ENCODE data around the gene GRID1.

GRID1 gene

GRCh38 chr10:86400705-86401587, 34.4 kb upstream of the GRID1 start:
- DNase-seq, result peak; percentile 63
- Histone ChIP-seq H2BK120ac (ENCODE audit: low read depth, low read length) (peak overlapping the region; percentile 15), H3K27ac (ENCODE audit: low read length, poor library complexity, severe bottlenecking) (peak overlapping the region; percentile 52), H2BK12ac (ENCODE audit: low read length in 2 of 2) (peak overlapping the region in 1 of 2 experiments; percentile 80), H3K9ac (ENCODE audit: low read length) (peak overlapping the region; percentile 87), H2AFZ (ENCODE audit: low read depth, low read length) (peak overlapping the region; percentile 60), H3K4me3 (ENCODE audit: insufficient read depth in 1 of 2, low read depth in 1 of 2, low read length in 2 of 2) (peak overlapping the region; percentile 61 to 76), H3K4me2 (ENCODE audit: low read length, poor library complexity, severe bottlenecking) (peak overlapping the region; percentile 99), H3K36me3 (ENCODE audit: control insufficient read depth in 1 of 2, insufficient read depth in 2 of 2, low read depth in 1 of 2, low read length in 2 of 2) (no peaks in the 10 kb centered on the region), H3K18ac (ENCODE audit: low read depth in 1 of 2, low read length in 2 of 2) (peak overlapping the region; percentile 87 to 94), H3K23ac (ENCODE audit: low read length in 2 of 2) (peak overlapping the region in 1 of 2 experiments; percentile 26), H4K91ac (ENCODE audit: low read length) (peak overlapping the region; percentile 87), H3K4ac (ENCODE audit: low read depth in 1 of 2, low read length in 2 of 2) (peak overlapping the region; percentile 40 to 54), H3K9me3 (ENCODE audit: control insufficient read depth, low read length) (no peaks in the 10 kb centered on the region), H3K27me3 (ENCODE audit: control insufficient read depth in 1 of 2, insufficient read depth in 1 of 2, low read length in 2 of 2) (peaks cover 9% of the 10 kb centered on the region in 2 experiments), H3K14ac (ENCODE audit: low read length in 2 of 2) (peak overlapping the region in 1 of 2 experiments; percentile 84), H2BK15ac (ENCODE audit: low read depth, poor library complexity, severe bottlenecking) (no peak overlapping the region), H4K8ac (ENCODE audit: low read length) (peak overlapping the region; percentile 96), H3K79me1 (replicated peaks; ENCODE audit: low read length, poor library complexity, severe bottlenecking) (no peaks in the 10 kb centered on the region), H2AK5ac (ENCODE audit: low read length, severe bottlenecking) (no peak overlapping the region), H3K4me1 (ENCODE audit: control insufficient read depth, insufficient read depth, low read depth, low read length) (peaks cover 23% of the 10 kb centered on the region), H2BK5ac (ENCODE audit: low read depth, low read length, poor library complexity, severe bottlenecking) (no peak overlapping the region)
- 2% methylated on average over 59 of the region's 76 CpGs for WGBS

GRCh38 chr10:86399879-86400704, 33.5 kb upstream of the GRID1 start:
- Histone ChIP-seq H3K9me3 (ENCODE audit: control insufficient read depth, low read length) (no peaks in the 10 kb centered on the region), H2BK120ac (ENCODE audit: low read depth, low read length) (no peak overlapping the region), H3K79me1 (replicated peaks; ENCODE audit: low read length, poor library complexity, severe bottlenecking) (no peaks in the 10 kb centered on the region), H4K8ac (ENCODE audit: low read length) (peak overlapping the region; percentile 96), H2AK5ac (ENCODE audit: low read length, severe bottlenecking) (no peak overlapping the region), H3K27me3 (ENCODE audit: control insufficient read depth in 1 of 2, insufficient read depth in 1 of 2, low read length in 2 of 2) (peaks cover 9 to 10% of the 10 kb centered on the region in 2 experiments), H4K91ac (ENCODE audit: low read length) (peak overlapping the region; percentile 87), H3K4me2 (ENCODE audit: low read length, poor library complexity, severe bottlenecking) (peak overlapping the region; percentile 99), H3K18ac (ENCODE audit: low read depth in 1 of 2, low read length in 2 of 2) (peak overlapping the region; percentile 87 to 94), H2BK12ac (ENCODE audit: low read length in 2 of 2) (peak overlapping the region in 1 of 2 experiments; percentile 40), H3K4ac (ENCODE audit: low read depth in 1 of 2, low read length in 2 of 2) (peak overlapping the region; percentile 40 to 54), H3K36me3 (ENCODE audit: control insufficient read depth in 1 of 2, insufficient read depth in 2 of 2, low read depth in 1 of 2, low read length in 2 of 2) (no peaks in the 10 kb centered on the region), H3K4me3 (ENCODE audit: insufficient read depth in 1 of 2, low read depth in 1 of 2, low read length in 2 of 2) (peak overlapping the region; percentile 61 to 76), H3K9ac (ENCODE audit: low read length) (peak overlapping the region; percentile 87), H3K4me1 (ENCODE audit: control insufficient read depth, insufficient read depth, low read depth, low read length) (peaks cover 23% of the 10 kb centered on the region), H2BK5ac (ENCODE audit: low read depth, low read length, poor library complexity, severe bottlenecking) (no peak overlapping the region), H3K27ac (ENCODE audit: low read length, poor library complexity, severe bottlenecking) (peak overlapping the region; percentile 52), H3K23ac (ENCODE audit: low read length in 2 of 2) (no peak overlapping the region), H2AFZ (ENCODE audit: low read depth, low read length) (peak overlapping the region; percentile 60), H3K14ac (ENCODE audit: low read length in 2 of 2) (peak overlapping the region in 1 of 2 experiments; percentile 84), H2BK15ac (ENCODE audit: low read depth, poor library complexity, severe bottlenecking) (no peak overlapping the region)
- DNase-seq, result peak; percentile 97
- under 1% methylated on average over 70 of the region's 90 CpGs for WGBS

GRCh38 chr10:86399514-86399878, 32.9 kb upstream of the GRID1 start:
- H4K91ac ChIP-seq (ENCODE audit: low read length), result no peak overlapping the region
- H3K4me1 ChIP-seq (ENCODE audit: control insufficient read depth, insufficient read depth, low read depth, low read length), result peaks cover 23% of the 10 kb centered on the region
- no peak overlapping the region for H3K14ac ChIP-seq (ENCODE audit: low read length in 2 of 2)
- H3K4me3 ChIP-seq (ENCODE audit: insufficient read depth in 1 of 2, low read depth in 1 of 2, low read length in 2 of 2), result peak overlapping the region in 1 of 2 experiments; percentile 76
- DNase-seq, result no peak
- no peak overlapping the region for H3K23ac ChIP-seq (ENCODE audit: low read length in 2 of 2)
- H2BK12ac ChIP-seq (ENCODE audit: low read length in 2 of 2), result no peak overlapping the region
- no peak overlapping the region for H3K27ac ChIP-seq (ENCODE audit: low read length, poor library complexity, severe bottlenecking)
- H3K4ac ChIP-seq (ENCODE audit: low read depth in 1 of 2, low read length in 2 of 2), result no peak overlapping the region
- no peak overlapping the region for H2BK5ac ChIP-seq (ENCODE audit: low read depth, low read length, poor library complexity, severe bottlenecking)
- no peak overlapping the region for H3K18ac ChIP-seq (ENCODE audit: low read depth in 1 of 2, low read length in 2 of 2)
- WGBS, result 23% methylated on average over 7 of the region's 9 CpGs
- peaks cover 9 to 10% of the 10 kb centered on the region in 2 experiments for H3K27me3 ChIP-seq (ENCODE audit: control insufficient read depth in 1 of 2, insufficient read depth in 1 of 2, low read length in 2 of 2)
- H3K79me1 ChIP-seq (replicated peaks; ENCODE audit: low read length, poor library complexity, severe bottlenecking), result no peaks in the 10 kb centered on the region
- H3K9ac ChIP-seq (ENCODE audit: low read length), result peak overlapping the region; percentile 87
- no peaks in the 10 kb centered on the region for H3K36me3 ChIP-seq (ENCODE audit: control insufficient read depth in 1 of 2, insufficient read depth in 2 of 2, low read depth in 1 of 2, low read length in 2 of 2)
- H2BK15ac ChIP-seq (ENCODE audit: low read depth, poor library complexity, severe bottlenecking), result no peak overlapping the region
- peak overlapping the region; percentile 35 for H3K4me2 ChIP-seq (ENCODE audit: low read length, poor library complexity, severe bottlenecking)
- peak overlapping the region; percentile 19 for H4K8ac ChIP-seq (ENCODE audit: low read length)
- H2BK120ac ChIP-seq (ENCODE audit: low read depth, low read length), result no peak overlapping the region
- H2AK5ac ChIP-seq (ENCODE audit: low read length, severe bottlenecking), result no peak overlapping the region
- H2AFZ ChIP-seq (ENCODE audit: low read depth, low read length), result no peak overlapping the region
- no peaks in the 10 kb centered on the region for H3K9me3 ChIP-seq (ENCODE audit: control insufficient read depth, low read length)

GRCh38 chr10:86397120-86397519, 30.5 kb upstream of the GRID1 start:
- 79% methylated on average over 7 of the region's 7 CpGs for WGBS
- Histone ChIP-seq H4K91ac (ENCODE audit: low read length) (no peak overlapping the region), H2AFZ (ENCODE audit: low read depth, low read length) (no peak overlapping the region)

More at GRCh38 chr10:86397120-86397519, 30.5 kb upstream of the GRID1 start:
- Histone ChIP-seq H2BK120ac (ENCODE audit: low read depth, low read length) (no peak overlapping the region), H3K4me2 (ENCODE audit: low read length, poor library complexity, severe bottlenecking) (no peak overlapping the region), H3K18ac (ENCODE audit: low read depth in 1 of 2, low read length in 2 of 2) (no peak overlapping the region), H3K14ac (ENCODE audit: low read length in 2 of 2) (no peak overlapping the region), H3K9me3 (ENCODE audit: control insufficient read depth, low read length) (no peaks in the 10 kb centered on the region), H3K27me3 (ENCODE audit: control insufficient read depth in 1 of 2, insufficient read depth in 1 of 2, low read length in 2 of 2) (peaks cover 14 to 28% of the 10 kb centered on the region in 2 experiments), H3K9ac (ENCODE audit: low read length) (no peak overlapping the region), H3K23ac (ENCODE audit: low read length in 2 of 2) (no peak overlapping the region), H3K4me3 (ENCODE audit: insufficient read depth in 1 of 2, low read depth in 1 of 2, low read length in 2 of 2) (no peak overlapping the region), H3K36me3 (ENCODE audit: control insufficient read depth in 1 of 2, insufficient read depth in 2 of 2, low read depth in 1 of 2, low read length in 2 of 2) (no peaks in the 10 kb centered on the region), H3K27ac (ENCODE audit: low read length, poor library complexity, severe bottlenecking) (no peak overlapping the region), H3K79me1 (replicated peaks; ENCODE audit: low read length, poor library complexity, severe bottlenecking) (no peaks in the 10 kb centered on the region), H3K4ac (ENCODE audit: low read depth in 1 of 2, low read length in 2 of 2) (no peak overlapping the region), H3K4me1 (ENCODE audit: control insufficient read depth, insufficient read depth, low read depth, low read length) (peaks cover 16% of the 10 kb centered on the region), H4K8ac (ENCODE audit: low read length) (no peak overlapping the region), H2BK12ac (ENCODE audit: low read length in 2 of 2) (no peak overlapping the region), H2AK5ac (ENCODE audit: low read length, severe bottlenecking) (no peak overlapping the region), H2BK15ac (ENCODE audit: low read depth, poor library complexity, severe bottlenecking) (no peak overlapping the region), H2BK5ac (ENCODE audit: low read depth, low read length, poor library complexity, severe bottlenecking) (no peak overlapping the region)
- DNase-seq, result no peak

All from mesenchymal stem cell (in vitro differentiated cells and primary cell).